ENCODE data around the gene COTL1. TPM values are rescaled to one million over a fixed set of nuclear protein-coding genes. Genes with fewer than 3 reads are reported as not detected.

The COTL1 gene
- total and polyA plus RNA-seq, 4 donors = 62.4 to 223 (median 142) TPM

GRCh38 chr16:84547546-84548061 lies 70.3 kb downstream of the COTL1 start:
- Histone ChIP-seq H3K9me3 (ENCODE audit: control insufficient read depth in 4 of 4, insufficient read depth in 3 of 4, low read length in 3 of 4) (no peaks in the 10 kb centered on the region), H3K27me3 (ENCODE audit: control insufficient read depth in 3 of 3, insufficient read depth in 3 of 3, low read length in 2 of 3) (no peaks in the 10 kb centered on the region), H3K4me1 (ENCODE audit: control insufficient read depth in 5 of 5, insufficient read depth in 5 of 5, low read length in 5 of 5) (peaks cover 0 to 4% (median 0%) of the 10 kb centered on the region in 5 donors), H3K4me3 (no peak overlapping the region), H3K9ac (ENCODE audit: insufficient read depth in 1 of 2, low read length in 2 of 2) (no peak overlapping the region), H3K36me3 (ENCODE audit: control insufficient read depth in 4 of 4, insufficient read depth in 4 of 4, low read length in 4 of 4) (no peaks in the 10 kb centered on the region), H3K27ac (ENCODE audit: low read depth in 1 of 2, low read length in 1 of 2) (no peak overlapping the region)
- TF ChIP-seq, protein P1, sequence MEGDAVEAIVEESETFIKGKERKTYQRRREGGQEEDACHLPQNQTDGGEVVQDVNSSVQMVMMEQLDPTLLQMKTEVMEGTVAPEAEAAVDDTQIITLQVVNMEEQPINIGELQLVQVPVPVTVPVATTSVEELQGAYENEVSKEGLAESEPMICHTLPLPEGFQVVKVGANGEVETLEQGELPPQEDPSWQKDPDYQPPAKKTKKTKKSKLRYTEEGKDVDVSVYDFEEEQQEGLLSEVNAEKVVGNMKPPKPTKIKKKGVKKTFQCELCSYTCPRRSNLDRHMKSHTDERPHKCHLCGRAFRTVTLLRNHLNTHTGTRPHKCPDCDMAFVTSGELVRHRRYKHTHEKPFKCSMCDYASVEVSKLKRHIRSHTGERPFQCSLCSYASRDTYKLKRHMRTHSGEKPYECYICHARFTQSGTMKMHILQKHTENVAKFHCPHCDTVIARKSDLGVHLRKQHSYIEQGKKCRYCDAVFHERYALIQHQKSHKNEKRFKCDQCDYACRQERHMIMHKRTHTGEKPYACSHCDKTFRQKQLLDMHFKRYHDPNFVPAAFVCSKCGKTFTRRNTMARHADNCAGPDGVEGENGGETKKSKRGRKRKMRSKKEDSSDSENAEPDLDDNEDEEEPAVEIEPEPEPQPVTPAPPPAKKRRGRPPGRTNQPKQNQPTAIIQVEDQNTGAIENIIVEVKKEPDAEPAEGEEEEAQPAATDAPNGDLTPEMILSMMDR (IDR thresholded peaks at IDR 0.05; ENCODE audit: control extremely low read depth, extremely low read depth) = no peak
- DNase-seq (no peak), ATAC-seq (ENCODE audit: insufficient read depth, low FRiP score) (no peak)
- 82 to 88% methylated on average over 12 of the region's 12 CpGs for WGBS, 2 donors

DNA sequence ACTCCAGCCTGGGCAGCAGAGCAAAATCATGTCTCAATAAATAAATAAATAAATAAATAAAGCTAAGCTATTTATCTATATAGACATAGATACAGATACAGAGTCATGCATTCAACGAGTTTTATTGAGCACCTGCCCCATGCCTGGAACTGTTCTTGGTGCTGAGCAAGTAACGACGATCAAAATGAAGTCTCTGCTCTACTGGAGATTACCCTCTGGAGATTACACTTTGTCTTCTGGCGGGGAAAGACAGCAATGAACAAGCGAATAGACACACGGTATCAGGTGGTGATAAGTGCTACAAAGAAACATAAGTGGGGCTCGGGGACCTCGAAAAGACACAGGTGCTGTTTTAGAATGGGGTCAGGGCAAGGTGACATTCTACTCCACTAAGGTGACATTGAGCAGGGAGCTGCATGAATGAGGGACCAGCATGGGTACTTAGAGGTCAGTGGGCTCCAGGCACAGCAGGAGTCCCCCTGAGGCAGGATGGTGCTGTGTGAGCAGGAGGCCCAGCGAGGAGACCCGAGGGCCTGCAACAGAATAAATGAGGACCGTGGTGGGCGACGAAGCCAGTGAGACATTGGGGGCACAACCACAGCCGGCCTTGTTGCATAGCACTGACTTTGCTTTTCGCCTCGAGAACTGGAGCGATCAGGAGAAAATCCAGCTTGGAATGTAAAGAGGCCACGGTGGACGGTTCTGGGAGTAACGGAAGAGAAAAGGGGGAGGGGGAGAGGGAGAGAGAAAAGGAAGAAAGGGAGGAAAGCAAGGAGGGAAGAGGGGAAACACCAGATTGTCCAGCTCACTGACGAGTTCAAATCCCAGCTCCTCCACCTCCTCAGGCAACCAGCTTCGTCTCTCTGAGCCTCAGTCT lies 71.0 kb downstream of the COTL1 start:
- TF ChIP-seq, protein P1 (IDR thresholded peaks at IDR 0.05; ENCODE audit: control extremely low read depth, extremely low read depth) = no peak
- Histone ChIP-seq H3K27ac (ENCODE audit: low read depth in 1 of 2, low read length in 1 of 2) (no peak overlapping the region), H3K27me3 (ENCODE audit: control insufficient read depth in 3 of 3, insufficient read depth in 3 of 3, low read length in 2 of 3) (no peaks in the 10 kb centered on the region), H3K9me3 (ENCODE audit: control insufficient read depth in 4 of 4, insufficient read depth in 3 of 4, low read length in 3 of 4) (no peaks in the 10 kb centered on the region), H3K9ac (ENCODE audit: insufficient read depth in 1 of 2, low read length in 2 of 2) (no peak overlapping the region), H3K4me1 (ENCODE audit: control insufficient read depth in 5 of 5, insufficient read depth in 5 of 5, low read length in 5 of 5) (peaks cover 0 to 4% (median 0%) of the 10 kb centered on the region in 5 donors), H3K4me3 (no peak overlapping the region), H3K36me3 (ENCODE audit: control insufficient read depth in 4 of 4, insufficient read depth in 4 of 4, low read length in 4 of 4) (no peaks in the 10 kb centered on the region)
- ATAC-seq (ENCODE audit: insufficient read depth, low FRiP score) (no peak), DNase-seq (no peak)
- WGBS, 2 donors = 83 to 89% methylated on average over 22 of the region's 22 CpGs

- Histone ChIP-seq H3K9ac (ENCODE audit: insufficient read depth in 1 of 2, low read length in 2 of 2) (no peak overlapping the region), H3K9me3 (ENCODE audit: control insufficient read depth in 4 of 4, insufficient read depth in 3 of 4, low read length in 3 of 4) (no peaks in the 10 kb centered on the region), H3K27ac (ENCODE audit: low read depth in 1 of 2, low read length in 1 of 2) (no peak overlapping the region), H3K27me3 (ENCODE audit: control insufficient read depth in 3 of 3, insufficient read depth in 3 of 3, low read length in 2 of 3) (no peaks in the 10 kb centered on the region), H3K36me3 (ENCODE audit: control insufficient read depth in 4 of 4, insufficient read depth in 4 of 4, low read length in 4 of 4) (no peaks in the 10 kb centered on the region), H3K4me3 (no peak overlapping the region), H3K4me1 (ENCODE audit: control insufficient read depth in 5 of 5, insufficient read depth in 5 of 5, low read length in 5 of 5) (peaks cover 0 to 4% (median 0%) of the 10 kb centered on the region in 5 donors)
- TF ChIP-seq, protein P1 (IDR thresholded peaks at IDR 0.05; ENCODE audit: control extremely low read depth, extremely low read depth) = no peak
- WGBS, 2 donors = 81 to 84% methylated on average over 12 of the region's 12 CpGs
- DNase-seq (no peak), ATAC-seq (ENCODE audit: insufficient read depth, low FRiP score) (no peak)
Observed at GRCh38 chr16:84545114-84545737, 72.7 kb downstream of the COTL1 start.
